ENCODE measurements around the gene R3HDM4. TPM values are rescaled to one million over a fixed set of nuclear protein-coding genes. Genes with fewer than 3 reads are reported as not detected.

The R3HDM4 gene
- total and polyA plus RNA-seq, 2 donors (not counting 3 experiments of a cell fraction or from before 2014, with no cell fraction given) = 51.8 to 53.9 TPM

DNA sequence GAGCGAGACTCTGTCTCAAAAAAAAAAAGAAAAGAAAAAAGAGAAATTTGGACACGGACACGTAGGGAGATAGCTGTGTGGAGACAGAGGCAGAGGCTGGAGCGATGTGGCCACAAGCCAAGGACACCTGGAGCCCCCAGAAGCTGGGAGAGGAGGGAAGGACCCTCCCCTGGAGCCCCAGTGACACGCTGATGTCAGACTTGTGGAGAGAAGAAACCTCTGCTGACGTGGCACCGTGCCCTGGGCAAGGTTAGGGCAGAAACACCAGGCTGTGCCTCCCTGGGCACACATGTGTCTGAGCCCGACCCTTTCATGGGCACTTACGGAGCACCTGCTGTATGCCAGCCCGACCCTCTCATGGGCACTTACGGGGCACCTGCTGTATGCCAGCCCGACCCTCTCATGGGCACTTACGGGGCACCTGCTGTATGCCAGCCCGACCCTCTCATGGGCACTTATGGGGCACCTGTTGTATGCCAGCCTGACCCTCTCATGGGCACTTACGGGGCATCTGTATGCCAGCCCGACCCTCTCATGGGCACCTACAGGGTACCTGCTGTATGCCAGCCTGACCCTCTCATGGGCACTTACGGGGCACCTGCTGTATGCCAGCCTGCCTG is 30.6 kb upstream of the R3HDM4 start:
- H3K27ac ChIP-seq (ENCODE audit: insufficient read depth, low read depth, low read length) = no peak overlapping the region
- no peak for FAIRE-seq
- H3K4me3 ChIP-seq (replicated peaks in 1 of 3; ENCODE audit: insufficient read depth in 1 of 3, low read depth in 1 of 3, low read length in 3 of 3) = no peak overlapping the region
- no peak for DNase-seq (ENCODE audit: low read depth, low spot score)
- BruUV-seq (replicated peaks) = no TSS peak
- TF ChIP-seq POLR2AphosphoS5 (IDR thresholded peaks at IDR 0.05; ENCODE audit: insufficient read depth, low read depth, low read length) (no peak), CTCF (IDR thresholded peaks at IDR 0.05; ENCODE audit: extremely low read depth in 1 of 2, insufficient read depth in 1 of 2, low read depth in 1 of 2, low read length in 2 of 2) (no peak), JUN (IDR thresholded peaks at IDR 0.05; ENCODE audit: borderline replicate concordance, insufficient read depth, insufficient read length, low read depth) (no peak)
- no peak overlapping the region for H2AFZ ChIP-seq (ENCODE audit: low read depth, low read length)
- POLR2A ChIA-PET = no interaction called here
- peaks cover 19% of the 10 kb centered on the region for H3K4me1 ChIP-seq (ENCODE audit: control insufficient read depth, extremely low read depth, insufficient read depth, low read length)
- no peaks in the 10 kb centered on the region for H3K79me2 ChIP-seq (ENCODE audit: control insufficient read depth, insufficient read depth, low read length)
- H3K27me3 ChIP-seq (ENCODE audit: control insufficient read depth in 2 of 2, insufficient read depth in 2 of 2, low read length in 2 of 2) = no peaks in the 10 kb centered on the region
- no peak overlapping the region for H3K9ac ChIP-seq (replicated peaks; ENCODE audit: extremely low read depth, insufficient read depth, low read length)
- no peak overlapping the region for H3K4me2 ChIP-seq (ENCODE audit: insufficient read depth, low read length)
- no peaks in the 10 kb centered on the region for H3K9me3 ChIP-seq (replicated peaks; ENCODE audit: control insufficient read depth, insufficient read depth, low read length)
- dilution Hi-C loops (cut with MboI; ENCODE audit: extremely low pct_ligation_motif_present, low sequenced_read_pairs) = no loop called here
- H3K36me3 ChIP-seq (ENCODE audit: control insufficient read depth in 2 of 2, extremely low read depth in 1 of 2, insufficient read depth in 2 of 2, low read length in 2 of 2) = no peaks in the 10 kb centered on the region
- H4K20me1 ChIP-seq (replicated peaks; ENCODE audit: control insufficient read depth, extremely low read depth, insufficient read depth, low read length) = no peaks in the 10 kb centered on the region
- intact Hi-C loops (cut with micrococcal nuclease) = no loop called here
- H3K9me1 ChIP-seq (replicated peaks; ENCODE audit: control insufficient read depth, extremely low read depth, insufficient read depth, low read length) = no peaks in the 10 kb centered on the region
- CTCF ChIA-PET = no interaction called here

DNA sequence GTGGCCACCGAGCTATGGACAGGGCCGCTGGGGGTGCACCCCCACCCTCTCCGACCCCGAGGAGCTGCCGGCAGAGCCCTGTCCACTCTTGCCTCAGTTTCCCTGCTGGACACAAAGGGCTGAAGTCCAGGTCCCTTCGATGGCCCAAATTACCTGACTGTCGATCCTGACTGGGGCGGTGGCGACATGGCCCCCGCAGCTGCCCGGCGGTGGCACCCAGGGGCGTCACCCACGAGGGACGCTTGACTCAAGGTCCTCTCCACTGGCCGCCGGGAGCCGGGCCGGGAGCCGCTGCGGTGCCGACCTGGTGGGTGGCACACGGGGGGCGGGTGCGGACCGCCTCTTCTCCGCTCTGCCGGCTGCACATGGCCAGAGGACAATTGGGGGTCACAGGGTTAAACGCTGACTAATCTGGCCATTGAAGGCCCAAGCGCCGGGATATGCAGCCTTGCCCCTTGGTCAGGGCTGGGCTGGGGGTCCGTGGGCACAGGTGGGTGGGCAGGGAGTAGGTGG is 29.2 kb upstream of the R3HDM4 start:
- POLR2A ChIA-PET = no interaction called here
- Histone ChIP-seq H3K79me2 (ENCODE audit: control insufficient read depth, insufficient read depth, low read length) (peaks cover 2% of the 10 kb centered on the region), H4K20me1 (replicated peaks; ENCODE audit: control insufficient read depth, extremely low read depth, insufficient read depth, low read length) (no peaks in the 10 kb centered on the region), H3K4me3 (replicated peaks in 1 of 3; ENCODE audit: insufficient read depth in 1 of 3, low read depth in 1 of 3, low read length in 3 of 3) (no peak overlapping the region), H3K9me1 (replicated peaks; ENCODE audit: control insufficient read depth, extremely low read depth, insufficient read depth, low read length) (no peaks in the 10 kb centered on the region), H2AFZ (ENCODE audit: low read depth, low read length) (no peak overlapping the region), H3K4me1 (ENCODE audit: control insufficient read depth, extremely low read depth, insufficient read depth, low read length) (peaks cover 19% of the 10 kb centered on the region), H3K36me3 (ENCODE audit: control insufficient read depth in 2 of 2, extremely low read depth in 1 of 2, insufficient read depth in 2 of 2, low read length in 2 of 2) (no peaks in the 10 kb centered on the region), H3K27ac (ENCODE audit: insufficient read depth, low read depth, low read length) (no peak overlapping the region), H3K9ac (replicated peaks; ENCODE audit: extremely low read depth, insufficient read depth, low read length) (no peak overlapping the region), H3K27me3 (ENCODE audit: control insufficient read depth in 2 of 2, insufficient read depth in 2 of 2, low read length in 2 of 2) (no peaks in the 10 kb centered on the region), H3K9me3 (replicated peaks; ENCODE audit: control insufficient read depth, insufficient read depth, low read length) (no peaks in the 10 kb centered on the region), H3K4me2 (ENCODE audit: insufficient read depth, low read length) (no peak overlapping the region)
- intact Hi-C loops (cut with micrococcal nuclease) (no loop called here), dilution Hi-C loops (cut with MboI; ENCODE audit: extremely low pct_ligation_motif_present, low sequenced_read_pairs) (no loop called here)
- CTCF ChIA-PET = no interaction called here
- BruUV-seq (replicated peaks) = no TSS peak
- DNase-seq (ENCODE audit: low read depth, low spot score) = no peak
- TF ChIP-seq GATA2 (IDR thresholded peaks at IDR 0.05; ENCODE audit: insufficient read depth, insufficient read length, low read depth, low read length) = no peak
- no peak for FAIRE-seq

All from endothelial cell of umbilical vein (primary cell).